ENCODE data around the gene IL1RAPL1.

- TF ChIP-seq CTCF (IDR thresholded peaks at IDR 0.05; ENCODE audit: insufficient read depth, low read depth, low read length), result no peak
- TF ChIP-seq EZH2 (IDR thresholded peaks at IDR 0.05; ENCODE audit: insufficient read depth, low read length), result no peak
Measured at GRCh38 chrX:28848707-28849106, 261.5 kb downstream of the IL1RAPL1 start.
